Measurements from ENCODE around the gene KRT16. TPM values are rescaled to one million over a fixed set of nuclear protein-coding genes. Genes with fewer than 3 reads are reported as not detected.

The KRT16 gene
- total and polyA plus RNA-seq, 2 donors (not counting 3 experiments of a cell fraction or from before 2014, with no cell fraction given), result not detected

GRCh38 chr17:41567317-41567716 lies 45.2 kb downstream of the KRT16 start:
- H3K27me3 ChIP-seq (ENCODE audit: control insufficient read depth in 2 of 2, insufficient read depth in 2 of 2, low read length in 2 of 2), result peaks cover 18 to 24% of the 10 kb centered on the region in 2 experiments
- no peaks in the 10 kb centered on the region for H3K79me2 ChIP-seq (ENCODE audit: control insufficient read depth, insufficient read depth, low read length)
- H4K20me1 ChIP-seq (replicated peaks; ENCODE audit: control insufficient read depth, extremely low read depth, insufficient read depth, low read length), result no peaks in the 10 kb centered on the region
- CTCF ChIA-PET, result interaction anchor here (4.9 kb wide), 1 partner anchor 18 kb away, joined by 29 read pairs; no protein-coding TSS in a partner anchor
- intact Hi-C loops (cut with micrococcal nuclease) (no loop called here), dilution Hi-C loops (cut with MboI; ENCODE audit: extremely low pct_ligation_motif_present, low sequenced_read_pairs) (no loop called here)
- H3K4me1 ChIP-seq (ENCODE audit: control insufficient read depth, extremely low read depth, insufficient read depth, low read length), result no peaks in the 10 kb centered on the region
- POLR2A ChIA-PET, result no interaction called here
- no peak for DNase-seq (ENCODE audit: low read depth, low spot score)
- H3K36me3 ChIP-seq (ENCODE audit: control insufficient read depth in 2 of 2, extremely low read depth in 1 of 2, insufficient read depth in 2 of 2, low read length in 2 of 2), result no peaks in the 10 kb centered on the region
- no peak overlapping the region for H3K9ac ChIP-seq (replicated peaks; ENCODE audit: extremely low read depth, insufficient read depth, low read length)
- H3K9me3 ChIP-seq (replicated peaks; ENCODE audit: control insufficient read depth, insufficient read depth, low read length), result no peaks in the 10 kb centered on the region
- FAIRE-seq, result no peak
- no TSS peak for BruUV-seq (replicated peaks)
- H3K27ac ChIP-seq (ENCODE audit: insufficient read depth, low read depth, low read length), result no peak overlapping the region
- no peak overlapping the region for H3K4me2 ChIP-seq (ENCODE audit: insufficient read depth, low read length)
- H3K9me1 ChIP-seq (replicated peaks; ENCODE audit: control insufficient read depth, extremely low read depth, insufficient read depth, low read length), result no peaks in the 10 kb centered on the region
- H2AFZ ChIP-seq (ENCODE audit: low read depth, low read length), result no peak overlapping the region
- H3K4me3 ChIP-seq (replicated peaks in 1 of 3; ENCODE audit: insufficient read depth in 1 of 3, low read depth in 1 of 3, low read length in 3 of 3), result no peak overlapping the region
- TF ChIP-seq MYC (IDR thresholded peaks at IDR 0.05; ENCODE audit: low read depth, low read length) (no peak), EZH2 (IDR thresholded peaks at IDR 0.05; ENCODE audit: borderline replicate concordance, low read depth, low read length, severe bottlenecking) (no peak), FOS (IDR thresholded peaks at IDR 0.05; ENCODE audit: borderline replicate concordance, insufficient read depth, low read length) (no peak), GATA2 (IDR thresholded peaks at IDR 0.05; ENCODE audit: insufficient read depth, insufficient read length, low read depth, low read length) (no peak), MAX (IDR thresholded peaks at IDR 0.05; ENCODE audit: insufficient read depth, insufficient read length) (no peak), CTCF (IDR thresholded peaks at IDR 0.05; ENCODE audit: extremely low read depth in 1 of 2, insufficient read depth in 1 of 2, low read depth in 1 of 2, low read length in 2 of 2) (no peak), POLR2A (IDR thresholded peaks at IDR 0.05; ENCODE audit: low read depth, low read length) (no peak), JUN (IDR thresholded peaks at IDR 0.05; ENCODE audit: borderline replicate concordance, insufficient read depth, insufficient read length, low read depth) (no peak), POLR2AphosphoS5 (IDR thresholded peaks at IDR 0.05; ENCODE audit: insufficient read depth, low read depth, low read length) (no peak)
